SK-N-MC (cell line): Measurements from ENCODE around the gene CRIP3.

Source experiments
- EZH2 ChIP-seq: fragments of 200-600 bp; sonication (generic); IDR thresholded peaks from one replicate; pipeline ENCODE4 v1.6.1; 2017; ENCODE audit warnings: antibody characterized with exemption
- FOXP2 ChIP-seq: optimal IDR thresholded peaks from 2 replicates; pipeline ENCODE3; 2011; ENCODE audit warnings: mild to moderate bottlenecking, moderate library complexity; ENCODE audit not compliant: insufficient read depth; ENCODE audit errors: extremely low read length, control extremely low read depth
- POLR2AphosphoS5 ChIP-seq: IDR thresholded peaks from 2 replicates; pipeline ENCODE4 v1.6.1; 2012; ENCODE audit warnings: mild to moderate bottlenecking, low read depth, low read length, borderline replicate concordance

- TF ChIP-seq POLR2AphosphoS5 (no peak), EZH2 (no peak), FOXP2 (no peak)
Observed at GRCh38 chr6:43347444-43347843, 38.8 kb upstream of the CRIP3 start.
